Islet of Langerhans (tissue), 1 donor: Measurements from ENCODE around the gene BMERB1.
"Not testable (repeated sequence)": the region's sequence is repeated elsewhere in the genome, so short reads cannot be mapped to it uniquely, and the experiment has no call there.

Experiments used
- FAIRE-seq: peaks from one replicate; lab custom pipeline; 2011; peaks lifted over from hg19 to GRCh38; lab: Jason Lieb, UNC

BMERB1 gene

GRCh38 chr16:15434425-15435215 is at the start of gene BMERB1:
TSS of gene BMERB1 (plus strand) at chr16:15434588. CDS start at chr16:15434654, 66 bp downstream.
- FAIRE-seq: no peak

GRCh38 chr16:15388060-15388459 is 46.3 kb upstream of the BMERB1 start:
- not testable (repeated sequence) for FAIRE-seq

GRCh38 chr16:15389916-15390315 is 44.5 kb upstream of the BMERB1 start:
- not testable (repeated sequence) for FAIRE-seq

- FAIRE-seq: not testable (repeated sequence)
Measured at GRCh38 chr16:15393025-15393424, 41.4 kb upstream of the BMERB1 start.

GRCh38 chr16:15395631-15396508 is 38.5 kb upstream of the BMERB1 start, which contains the start of gene MPV17L:
TSS of gene MPV17L (plus strand) at chr16:15395754. CDS start at chr16:15395898, 144 bp downstream.
- FAIRE-seq: not testable (repeated sequence)

GRCh38 chr16:15396509-15396829 is 37.9 kb upstream of the BMERB1 start:
- not testable (repeated sequence) for FAIRE-seq

GRCh38 chr16:15396948-15397594 is 37.3 kb upstream of the BMERB1 start:
- FAIRE-seq: no peak

GRCh38 chr16:15398618-15399316 is 35.6 kb upstream of the BMERB1 start:
- FAIRE-seq: no peak

- no peak for FAIRE-seq
Measured at GRCh38 chr16:15399317-15399716, 35.1 kb upstream of the BMERB1 start.

- FAIRE-seq: not testable (repeated sequence)
Measured at GRCh38 chr16:15400314-15400713, 34.1 kb upstream of the BMERB1 start.

GRCh38 chr16:15401972-15402371 is 32.4 kb upstream of the BMERB1 start:
- FAIRE-seq: no peak

GRCh38 chr16:15403392-15403995 is 30.9 kb upstream of the BMERB1 start:
- no peak for FAIRE-seq

- FAIRE-seq: not testable (repeated sequence)
Measured at GRCh38 chr16:15404091-15404490, 30.3 kb upstream of the BMERB1 start.

GRCh38 chr16:15404792-15405191 is 29.6 kb upstream of the BMERB1 start:
- FAIRE-seq: no peak

GRCh38 chr16:15407756-15408155 is 26.6 kb upstream of the BMERB1 start:
- FAIRE-seq: not testable (repeated sequence)

- not testable (repeated sequence) for FAIRE-seq
Measured at GRCh38 chr16:15409476-15409875, 24.9 kb upstream of the BMERB1 start.

GRCh38 chr16:15415511-15415985 is 18.8 kb upstream of the BMERB1 start:
- no peak for FAIRE-seq

GRCh38 chr16:15417197-15417596 is 17.2 kb upstream of the BMERB1 start:
- FAIRE-seq: no peak

GRCh38 chr16:15418206-15418605 is 16.2 kb upstream of the BMERB1 start:
- no peak for FAIRE-seq

- not testable (repeated sequence) for FAIRE-seq
Measured at GRCh38 chr16:15421696-15422095, 12.7 kb upstream of the BMERB1 start.

GRCh38 chr16:15422222-15422621 is 12.2 kb upstream of the BMERB1 start:
- no peak for FAIRE-seq
